Measurements from ENCODE around the gene TBC1D2. TPM values are rescaled to one million over a fixed set of nuclear protein-coding genes. Genes with fewer than 3 reads are reported as not detected.

TBC1D2 gene
- total RNA-seq, 2 experiments from 2014 or later, result 1.5 TPM

DNA sequence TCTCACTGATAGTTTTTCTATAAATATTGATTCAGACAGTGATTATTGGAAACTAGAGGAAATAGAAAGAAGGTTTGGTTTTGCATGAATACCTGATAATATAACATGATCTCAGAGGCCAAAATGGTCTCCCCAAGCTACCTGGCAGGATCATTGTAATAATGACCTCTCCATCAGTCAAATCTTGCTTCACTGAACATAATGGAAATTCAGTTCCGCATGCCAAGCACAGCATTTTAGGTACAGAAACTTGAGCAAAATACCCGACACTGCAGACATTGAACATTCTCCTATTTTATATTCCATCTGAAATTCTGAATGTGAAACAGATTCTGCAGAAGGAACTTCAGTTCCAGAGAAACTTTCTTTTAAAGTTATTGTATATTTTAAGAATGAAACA is 9.1 kb upstream of the TBC1D2 start:
- Mint-ChIP-seq H3K4me3 (no peak overlapping the region), H3K4me1 (ENCODE audit: low read depth) (no peaks in the 10 kb centered on the region), H3K27ac (no peak overlapping the region), H3K36me3 (ENCODE audit: low read depth) (no peaks in the 10 kb centered on the region), H3K27me3 (no peaks in the 10 kb centered on the region), H3K9me3 (no peaks in the 10 kb centered on the region)
- intact Hi-C loops (cut with micrococcal nuclease), result loop anchor here (10.0 kb wide), 1 partner anchor 160 kb away; no protein-coding TSS in a partner anchor
- TF ChIP-seq, protein P1, sequence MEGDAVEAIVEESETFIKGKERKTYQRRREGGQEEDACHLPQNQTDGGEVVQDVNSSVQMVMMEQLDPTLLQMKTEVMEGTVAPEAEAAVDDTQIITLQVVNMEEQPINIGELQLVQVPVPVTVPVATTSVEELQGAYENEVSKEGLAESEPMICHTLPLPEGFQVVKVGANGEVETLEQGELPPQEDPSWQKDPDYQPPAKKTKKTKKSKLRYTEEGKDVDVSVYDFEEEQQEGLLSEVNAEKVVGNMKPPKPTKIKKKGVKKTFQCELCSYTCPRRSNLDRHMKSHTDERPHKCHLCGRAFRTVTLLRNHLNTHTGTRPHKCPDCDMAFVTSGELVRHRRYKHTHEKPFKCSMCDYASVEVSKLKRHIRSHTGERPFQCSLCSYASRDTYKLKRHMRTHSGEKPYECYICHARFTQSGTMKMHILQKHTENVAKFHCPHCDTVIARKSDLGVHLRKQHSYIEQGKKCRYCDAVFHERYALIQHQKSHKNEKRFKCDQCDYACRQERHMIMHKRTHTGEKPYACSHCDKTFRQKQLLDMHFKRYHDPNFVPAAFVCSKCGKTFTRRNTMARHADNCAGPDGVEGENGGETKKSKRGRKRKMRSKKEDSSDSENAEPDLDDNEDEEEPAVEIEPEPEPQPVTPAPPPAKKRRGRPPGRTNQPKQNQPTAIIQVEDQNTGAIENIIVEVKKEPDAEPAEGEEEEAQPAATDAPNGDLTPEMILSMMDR (IDR thresholded peaks at IDR 0.05), result no peak
- DNase-seq, result no peak
- ChIA-PET CTCF (interaction anchor here (0.7 to 3.4 kb wide), 11 partner anchors 9 to 235 kb away, joined by 3 to 29 read pairs (median 4); partner anchors contain the start of genes TBC1D2 and TRIM14), POLR2A (no interaction called here)
- no peak for ATAC-seq

DNA sequence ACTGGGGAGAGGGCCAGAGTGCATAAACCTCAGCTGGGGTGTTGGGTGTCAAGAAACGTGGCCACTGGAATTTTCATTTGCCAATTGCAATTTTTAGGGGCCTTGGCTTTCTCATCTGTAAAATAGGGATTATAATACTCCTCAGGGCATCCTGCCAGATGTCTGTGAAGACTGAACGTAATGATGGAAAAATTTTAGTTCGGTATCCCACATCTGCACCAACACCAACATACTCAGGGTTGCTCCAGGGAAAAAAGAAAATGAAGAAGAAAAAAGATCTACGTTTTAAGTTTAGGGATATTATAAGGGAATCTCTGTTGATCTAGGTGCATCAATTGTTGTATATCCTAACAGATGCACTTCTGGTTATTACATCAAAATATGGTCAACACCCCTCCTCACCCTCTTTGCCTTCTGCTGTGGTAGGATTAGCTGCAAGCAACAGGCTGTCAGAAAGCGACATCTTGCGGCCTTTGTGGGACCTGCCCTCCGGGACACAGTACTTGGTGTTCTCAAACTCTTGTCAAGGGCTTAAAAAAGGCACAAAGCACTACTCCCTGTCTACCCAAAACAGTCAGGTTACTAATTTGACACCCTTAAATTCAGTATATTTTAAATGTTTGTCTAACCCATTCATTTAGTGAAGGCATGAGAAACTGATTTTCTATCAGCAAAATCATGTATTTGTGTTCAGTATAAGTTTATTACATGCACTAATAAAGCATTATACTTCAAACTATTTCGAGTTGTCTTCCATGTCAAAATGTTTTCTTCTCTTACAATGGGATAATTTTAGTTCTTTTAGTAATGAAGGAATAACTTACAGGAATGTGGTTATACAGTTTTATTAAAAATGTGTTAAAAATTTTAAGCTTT is 8.3 kb upstream of the TBC1D2 start:
- Mint-ChIP-seq H3K4me1 (ENCODE audit: low read depth) (no peaks in the 10 kb centered on the region), H3K27ac (no peak overlapping the region), H3K4me3 (no peak overlapping the region), H3K27me3 (no peaks in the 10 kb centered on the region), H3K9me3 (no peaks in the 10 kb centered on the region), H3K36me3 (ENCODE audit: low read depth) (no peaks in the 10 kb centered on the region)
- CTCF ChIA-PET, result interaction anchor here (0.7 to 3.4 kb wide), 20 partner anchors 8 to 235 kb away, joined by 3 to 29 read pairs (median 4); partner anchors contain the start of genes CORO2A, TBC1D2 and TRIM14
- TF ChIP-seq, protein P1 (IDR thresholded peaks at IDR 0.05), result peak; percentile 82
- ATAC-seq (peak; percentile 99), DNase-seq (peak; percentile 89)
- POLR2A ChIA-PET, result no interaction called here
- intact Hi-C loops (cut with micrococcal nuclease), result loop anchor here (2.0 to 10.0 kb wide), 3 partner anchors 59 to 189 kb away; no protein-coding TSS in a partner anchor

DNA sequence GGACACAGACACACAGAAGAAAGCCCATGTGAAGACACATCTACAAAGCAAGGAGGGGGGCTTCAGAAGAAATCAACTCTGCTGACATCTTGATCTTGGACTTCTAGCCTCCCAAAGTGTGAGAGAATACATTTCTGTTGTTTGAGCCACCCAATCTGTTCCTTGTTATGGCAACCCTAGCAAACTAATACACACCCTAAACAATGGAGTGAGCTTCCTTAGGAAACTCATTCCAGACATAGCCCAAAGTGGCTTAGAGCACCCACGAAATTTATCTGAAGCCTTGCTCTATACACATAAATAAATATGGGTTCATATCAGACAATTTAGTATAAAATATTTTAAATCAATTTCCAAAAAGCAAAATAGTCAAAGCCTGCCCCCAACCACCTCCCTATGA is 7.6 kb upstream of the TBC1D2 start:
- no peak for ATAC-seq
- TF ChIP-seq, protein P1 (IDR thresholded peaks at IDR 0.05), result no peak
- intact Hi-C loops (cut with micrococcal nuclease), result loop anchor here (2.0 to 10.0 kb wide), 3 partner anchors 58 to 188 kb away; no protein-coding TSS in a partner anchor
- Mint-ChIP-seq H3K27me3 (no peaks in the 10 kb centered on the region), H3K36me3 (ENCODE audit: low read depth) (no peaks in the 10 kb centered on the region), H3K4me3 (no peak overlapping the region), H3K27ac (no peak overlapping the region), H3K9me3 (no peaks in the 10 kb centered on the region), H3K4me1 (ENCODE audit: low read depth) (no peaks in the 10 kb centered on the region)
- ChIA-PET CTCF (interaction anchor here (0.8 to 3.4 kb wide), 15 partner anchors 18 to 234 kb away, joined by 3 to 29 read pairs (median 4); partner anchors contain the start of genes CORO2A and TRIM14), POLR2A (no interaction called here)
- DNase-seq, result no peak

DNA sequence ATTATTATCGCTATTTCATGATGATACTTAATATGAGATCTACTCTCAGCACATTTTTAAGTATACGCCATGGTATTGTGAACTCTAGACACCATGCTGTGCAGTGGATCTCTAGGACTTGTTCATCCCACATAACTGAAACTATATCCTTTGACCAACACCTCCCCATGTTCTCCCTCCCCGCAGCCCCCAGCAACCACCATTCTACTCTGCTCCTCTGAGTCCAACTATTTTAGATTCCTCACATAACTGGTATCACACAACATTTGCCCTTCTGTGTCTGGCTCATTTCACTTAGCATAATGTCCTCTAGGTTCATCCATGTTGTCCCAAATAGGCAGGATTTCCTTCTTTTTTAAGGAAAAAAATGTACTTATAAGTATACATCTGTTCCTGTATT is 6.6 kb upstream of the TBC1D2 start:
- DNase-seq (no peak), ATAC-seq (no peak)
- H3K4me1 Mint-ChIP-seq (ENCODE audit: low read depth), result no peaks in the 10 kb centered on the region
- H3K36me3 Mint-ChIP-seq (ENCODE audit: low read depth), result no peaks in the 10 kb centered on the region
- H3K9me3 Mint-ChIP-seq, result no peaks in the 10 kb centered on the region
- H3K27me3 Mint-ChIP-seq, result no peaks in the 10 kb centered on the region
- ChIA-PET CTCF (interaction anchor here (1.1 to 3.4 kb wide), 5 partner anchors 21 to 227 kb away, joined by 3 to 29 read pairs (median 4); no protein-coding TSS in a partner anchor), POLR2A (interaction anchor here (0.7 kb wide), 1 partner anchor 495 kb away, joined by 3 read pairs; no protein-coding TSS in a partner anchor)
- no peak overlapping the region for H3K27ac Mint-ChIP-seq
- intact Hi-C loops (cut with micrococcal nuclease), result loop anchor here (2.0 to 10.0 kb wide), 3 partner anchors 57 to 187 kb away; no protein-coding TSS in a partner anchor
- no peak overlapping the region for H3K4me3 Mint-ChIP-seq
- TF ChIP-seq, protein P1 (IDR thresholded peaks at IDR 0.05), result no peak

Measured in activated CD8-positive, alpha-beta T cell treated with anti-CD3 and anti-CD28 coated beads for 36 hours (primary cell).